ENCODE results near the gene GPRC5C.
A peak's percentile ranks its signal among the peaks of the same experiment; 100 is the strongest.

Gene GPRC5C, protein sequence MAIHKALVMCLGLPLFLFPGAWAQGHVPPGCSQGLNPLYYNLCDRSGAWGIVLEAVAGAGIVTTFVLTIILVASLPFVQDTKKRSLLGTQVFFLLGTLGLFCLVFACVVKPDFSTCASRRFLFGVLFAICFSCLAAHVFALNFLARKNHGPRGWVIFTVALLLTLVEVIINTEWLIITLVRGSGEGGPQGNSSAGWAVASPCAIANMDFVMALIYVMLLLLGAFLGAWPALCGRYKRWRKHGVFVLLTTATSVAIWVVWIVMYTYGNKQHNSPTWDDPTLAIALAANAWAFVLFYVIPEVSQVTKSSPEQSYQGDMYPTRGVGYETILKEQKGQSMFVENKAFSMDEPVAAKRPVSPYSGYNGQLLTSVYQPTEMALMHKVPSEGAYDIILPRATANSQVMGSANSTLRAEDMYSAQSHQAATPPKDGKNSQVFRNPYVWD

DNA sequence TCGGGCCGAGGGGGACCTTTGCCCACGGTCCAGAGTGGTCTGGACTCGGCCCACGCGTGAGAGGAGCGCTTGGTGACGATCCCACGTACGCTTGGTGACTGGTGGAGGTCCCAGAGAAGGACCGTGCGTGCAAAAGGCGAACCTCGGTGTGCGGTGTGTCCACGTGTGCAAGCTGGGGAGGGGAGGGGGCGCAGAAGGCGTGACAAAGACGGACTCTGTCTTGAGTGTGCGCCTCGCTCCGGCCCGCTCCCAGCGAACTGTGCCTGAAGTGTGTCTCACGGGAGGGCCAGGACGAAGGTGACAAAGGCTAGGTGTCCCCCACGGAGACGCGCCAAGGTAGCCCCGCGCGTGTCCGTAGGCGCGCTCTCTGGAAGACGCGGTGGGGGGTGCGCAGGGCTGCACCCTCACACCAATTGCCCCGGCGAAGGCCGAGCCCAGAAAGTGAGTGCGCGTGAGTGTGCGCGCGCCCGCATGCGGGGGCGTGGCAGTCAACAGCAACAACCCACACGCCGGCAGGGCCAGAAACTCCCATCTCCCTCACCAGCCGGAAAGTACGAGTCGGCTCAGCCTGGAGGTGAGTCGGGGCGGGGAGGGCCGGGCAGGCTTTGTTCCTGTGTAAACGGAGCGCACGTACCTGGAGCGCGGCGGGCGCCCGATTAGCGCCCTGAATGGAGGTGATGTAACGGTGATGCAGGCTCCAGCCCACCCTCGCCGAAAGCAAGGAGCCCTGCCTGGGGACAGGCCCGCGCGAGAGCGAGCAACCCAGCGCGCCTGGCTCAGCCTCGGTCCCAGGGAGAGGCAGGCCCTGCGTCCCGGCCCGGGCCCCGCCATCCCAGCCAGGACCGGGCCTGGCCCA lies at the start of gene GPRC5C:
TSS of gene GPRC5C (plus strand) at position 521 of the 856 bp plus-strand sequence. CDS start 7,689 bp downstream, outside the sequence.
- Mint-ChIP-seq H3K27me3 (peaks cover 39% of the 10 kb centered on the region), H3K9me3 (peaks cover 7% of the 10 kb centered on the region), H3K4me1 (peaks cover 17% of the 10 kb centered on the region), H3K27ac (peak within 1 kb of the TSS; percentile 90), H3K36me3 (peaks cover 6% of the 10 kb centered on the region), H3K4me3 (peak within 1 kb of the TSS; percentile 78)
- ATAC-seq, result peak; percentile 28

GRCh38 chr17:74383141-74383540 lies 48.7 kb upstream of the GPRC5C start:
- no peaks in the 10 kb centered on the region for H3K4me1 Mint-ChIP-seq
- H3K4me3 Mint-ChIP-seq, result no peak overlapping the region
- peaks cover 28% of the 10 kb centered on the region for H3K27me3 Mint-ChIP-seq
- no peak for ATAC-seq
- H3K27ac Mint-ChIP-seq, result no peak overlapping the region
- no peaks in the 10 kb centered on the region for H3K9me3 Mint-ChIP-seq
- no peaks in the 10 kb centered on the region for H3K36me3 Mint-ChIP-seq

- Mint-ChIP-seq H3K9me3 (no peaks in the 10 kb centered on the region), H3K27ac (no peak overlapping the region), H3K27me3 (peaks cover 19% of the 10 kb centered on the region), H3K36me3 (no peaks in the 10 kb centered on the region), H3K4me3 (no peak overlapping the region), H3K4me1 (no peaks in the 10 kb centered on the region)
- no peak for ATAC-seq
Observed at GRCh38 chr17:74385201-74385600, 46.7 kb upstream of the GPRC5C start.

GRCh38 chr17:74386386-74386785 lies 45.5 kb upstream of the GPRC5C start:
- Mint-ChIP-seq H3K27ac (no peak overlapping the region), H3K36me3 (no peaks in the 10 kb centered on the region), H3K9me3 (no peaks in the 10 kb centered on the region), H3K4me1 (no peaks in the 10 kb centered on the region), H3K4me3 (no peak overlapping the region), H3K27me3 (peaks cover 19% of the 10 kb centered on the region)
- no peak for ATAC-seq

DNA sequence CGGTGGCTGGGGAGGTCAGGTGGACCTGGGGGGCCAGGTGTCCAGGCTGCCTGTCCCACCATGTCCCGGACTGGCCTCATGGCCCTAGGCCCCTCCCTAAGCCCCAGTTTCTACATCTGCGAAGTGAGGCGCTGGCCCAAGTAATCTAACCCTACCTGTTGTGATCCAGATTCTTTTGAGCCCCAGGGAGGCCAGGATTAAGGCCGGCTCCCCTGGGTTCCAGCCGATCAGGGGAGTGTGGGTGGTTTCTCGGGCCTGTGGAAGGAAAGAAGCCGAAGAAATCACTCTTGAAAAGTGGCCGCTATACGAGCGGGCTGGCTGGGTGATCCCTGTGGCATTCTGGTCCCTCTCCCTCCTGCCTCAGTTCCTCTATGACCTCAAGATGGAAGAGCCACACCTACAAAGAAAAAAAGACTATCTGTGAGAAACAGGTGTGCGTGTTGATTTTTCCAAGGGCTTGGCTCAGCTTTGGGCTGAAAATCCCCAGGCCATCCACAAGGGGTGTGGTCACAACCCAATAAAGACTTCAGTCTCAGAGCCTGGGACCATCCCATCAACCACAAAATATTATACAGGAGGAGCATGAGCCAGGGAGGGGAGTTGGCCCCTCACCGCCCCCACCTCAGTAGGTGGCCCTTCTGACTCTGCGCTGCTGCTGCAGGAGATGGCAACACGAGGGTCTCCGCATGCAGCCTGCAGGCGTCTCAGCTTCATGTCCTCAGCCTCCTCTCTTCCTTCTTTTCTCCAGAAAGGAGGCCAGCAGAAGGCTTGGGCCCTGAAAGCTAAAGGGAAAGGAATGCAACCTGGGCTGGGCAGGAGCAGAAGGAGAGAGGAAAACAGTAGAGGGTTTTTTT lies 44.3 kb upstream of the GPRC5C start:
- H3K4me3 Mint-ChIP-seq, result no peak overlapping the region
- no peaks in the 10 kb centered on the region for H3K9me3 Mint-ChIP-seq
- H3K27ac Mint-ChIP-seq, result no peak overlapping the region
- H3K4me1 Mint-ChIP-seq, result no peaks in the 10 kb centered on the region
- no peaks in the 10 kb centered on the region for H3K36me3 Mint-ChIP-seq
- peak; percentile 50 for ATAC-seq
- H3K27me3 Mint-ChIP-seq, result peaks cover 19% of the 10 kb centered on the region

- Mint-ChIP-seq H3K4me3 (no peak overlapping the region), H3K9me3 (no peaks in the 10 kb centered on the region), H3K27me3 (peaks cover 27% of the 10 kb centered on the region), H3K36me3 (no peaks in the 10 kb centered on the region), H3K4me1 (no peaks in the 10 kb centered on the region), H3K27ac (no peak overlapping the region)
- ATAC-seq, result no peak
Observed at GRCh38 chr17:74389084-74389753, 42.7 kb upstream of the GPRC5C start.

GRCh38 chr17:74389937-74390679 lies 41.8 kb upstream of the GPRC5C start:
- Mint-ChIP-seq H3K36me3 (no peaks in the 10 kb centered on the region), H3K27ac (no peak overlapping the region), H3K4me1 (no peaks in the 10 kb centered on the region), H3K27me3 (peaks cover 26% of the 10 kb centered on the region), H3K9me3 (no peaks in the 10 kb centered on the region), H3K4me3 (no peak overlapping the region)
- ATAC-seq, result no peak

DNA sequence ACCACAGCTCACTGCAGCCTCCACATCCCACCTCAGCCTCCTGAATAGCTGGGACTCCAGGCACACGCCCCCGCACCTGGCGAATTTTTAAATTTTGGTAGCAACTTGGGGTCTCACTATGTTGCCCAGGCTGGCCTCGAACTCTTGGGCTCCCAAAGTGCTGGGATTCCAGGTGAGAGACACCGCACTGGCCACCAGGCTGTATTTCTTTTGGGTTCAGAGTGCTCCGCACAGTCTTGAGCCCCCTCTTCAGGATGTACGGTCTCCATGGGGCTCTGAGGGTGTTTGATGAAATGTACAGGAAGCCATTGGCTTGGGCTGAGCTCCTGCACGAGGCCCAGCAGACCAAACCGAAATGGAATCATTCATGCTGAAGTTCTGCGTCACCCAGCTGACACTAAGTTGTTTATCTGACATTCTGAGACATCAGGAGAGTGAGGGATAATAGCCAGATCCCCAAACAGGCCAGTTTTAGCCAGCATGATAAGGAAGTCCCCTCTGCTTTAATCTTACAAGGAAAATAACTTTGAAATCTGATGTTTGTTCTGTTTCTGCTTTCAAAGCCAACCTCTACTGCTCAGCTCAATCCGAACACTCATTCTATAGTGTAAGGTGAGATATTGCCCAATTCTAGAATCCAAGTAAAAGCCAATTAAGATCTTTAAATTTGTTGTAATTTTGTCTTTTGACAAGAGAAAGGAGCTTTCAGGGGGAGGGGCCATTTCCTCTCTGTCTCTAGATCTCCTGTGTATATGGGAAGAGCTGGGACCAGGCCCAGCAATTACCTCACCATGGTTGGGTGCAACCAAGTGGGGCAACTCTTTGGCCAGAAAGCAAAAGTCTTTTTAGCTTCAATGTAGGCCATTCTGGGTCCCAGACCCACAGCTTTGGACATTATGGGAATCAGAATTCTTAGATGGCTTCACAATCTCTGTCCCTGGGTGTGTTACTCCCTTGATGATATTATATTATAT lies 40.9 kb upstream of the GPRC5C start:
- Mint-ChIP-seq H3K27me3 (peaks cover 26% of the 10 kb centered on the region), H3K36me3 (no peaks in the 10 kb centered on the region), H3K4me3 (no peak overlapping the region), H3K4me1 (no peaks in the 10 kb centered on the region), H3K27ac (no peak overlapping the region), H3K9me3 (no peaks in the 10 kb centered on the region)
- no peak for ATAC-seq

DNA sequence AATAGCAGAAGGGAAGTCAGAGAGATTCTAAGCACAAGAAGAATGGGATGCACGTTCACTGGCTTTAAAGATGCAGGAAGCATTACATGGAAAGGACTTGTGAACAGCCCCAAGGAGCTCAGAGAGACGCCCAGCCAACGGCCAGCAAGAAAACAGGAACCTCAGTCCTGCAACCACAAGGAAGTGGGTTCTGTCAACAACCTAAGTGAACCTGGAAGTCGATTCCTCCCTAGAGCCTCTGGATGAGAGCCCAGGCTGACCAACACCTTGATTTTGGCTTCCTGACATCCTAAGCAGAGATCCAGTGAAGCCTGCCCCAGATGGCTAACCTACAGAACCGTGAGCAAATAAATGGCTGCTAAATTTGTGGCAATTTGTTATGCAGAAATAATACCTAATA lies 40.1 kb upstream of the GPRC5C start:
- no peaks in the 10 kb centered on the region for H3K4me1 Mint-ChIP-seq
- no peaks in the 10 kb centered on the region for H3K36me3 Mint-ChIP-seq
- no peak overlapping the region for H3K4me3 Mint-ChIP-seq
- no peak overlapping the region for H3K27ac Mint-ChIP-seq
- H3K9me3 Mint-ChIP-seq, result no peaks in the 10 kb centered on the region
- H3K27me3 Mint-ChIP-seq, result peaks cover 26% of the 10 kb centered on the region
- ATAC-seq, result no peak

DNA sequence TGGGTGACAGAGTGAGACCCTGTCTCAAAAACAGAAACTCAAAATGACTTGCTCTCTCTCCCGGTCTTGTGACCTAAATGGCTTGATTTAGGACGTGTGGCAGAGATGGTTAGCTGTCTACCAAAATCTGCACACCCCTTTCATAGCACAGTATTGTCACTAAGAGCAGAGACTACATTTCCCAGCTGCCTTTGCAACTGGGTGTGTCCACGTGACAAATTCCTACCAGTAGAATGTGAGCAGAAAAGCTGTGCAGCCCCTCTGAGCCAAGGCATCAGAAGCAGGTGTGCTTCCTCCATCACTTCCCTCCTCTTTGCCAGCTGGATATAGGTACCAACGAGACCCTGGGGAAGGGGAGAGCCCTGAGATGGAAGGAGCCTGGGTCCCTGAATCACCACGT lies 39.0 kb upstream of the GPRC5C start:
- no peaks in the 10 kb centered on the region for H3K4me1 Mint-ChIP-seq
- no peak overlapping the region for H3K27ac Mint-ChIP-seq
- no peaks in the 10 kb centered on the region for H3K36me3 Mint-ChIP-seq
- H3K4me3 Mint-ChIP-seq, result no peak overlapping the region
- ATAC-seq, result no peak
- no peaks in the 10 kb centered on the region for H3K9me3 Mint-ChIP-seq
- H3K27me3 Mint-ChIP-seq, result peaks cover 26% of the 10 kb centered on the region

GRCh38 chr17:74393346-74393942 lies 38.4 kb upstream of the GPRC5C start:
- Mint-ChIP-seq H3K27ac (no peak overlapping the region), H3K4me1 (no peaks in the 10 kb centered on the region), H3K4me3 (no peak overlapping the region), H3K36me3 (no peaks in the 10 kb centered on the region), H3K27me3 (peaks cover 26% of the 10 kb centered on the region), H3K9me3 (no peaks in the 10 kb centered on the region)
- no peak for ATAC-seq

- Mint-ChIP-seq H3K4me3 (no peak overlapping the region), H3K27ac (no peak overlapping the region), H3K9me3 (no peaks in the 10 kb centered on the region), H3K27me3 (peaks cover 26% of the 10 kb centered on the region), H3K4me1 (no peaks in the 10 kb centered on the region), H3K36me3 (no peaks in the 10 kb centered on the region)
- no peak for ATAC-seq
Observed at GRCh38 chr17:74394275-74394950, 37.5 kb upstream of the GPRC5C start.
